ES-I3 (cell line): ENCODE results near the gene SEC16A.

Experiments used
- H3K36me3 ChIP-seq: 2 replicates; pipeline ENCODE4 v1.6.1; 2013; ENCODE audit warnings: mild to moderate bottlenecking, low read length, control low read depth, moderate library complexity; ENCODE audit not compliant: insufficient read depth
- H3K4me1 ChIP-seq: 2 replicates; pipeline ENCODE4 v1.6.1; 2013; ENCODE audit warnings: mild to moderate bottlenecking, control low read depth, low read length; ENCODE audit not compliant: insufficient read depth
- H3K9ac ChIP-seq: 2 replicates; pipeline ENCODE4 v1.6.1; 2013; ENCODE audit warnings: low read depth, mild to moderate bottlenecking, low read length, moderate library complexity
- H3K9me3 ChIP-seq: 2 replicates; pipeline ENCODE4 v1.6.1; 2013; ENCODE audit warnings: mild to moderate bottlenecking, low read length, moderate library complexity; ENCODE audit not compliant: control insufficient read depth, insufficient read depth

The SEC16A gene

GRCh38 chr9:136512651-136513071 is 29.8 kb upstream of the SEC16A start:
- Histone ChIP-seq H3K9me3 (no peaks in the 10 kb centered on the region), H3K9ac (no peak overlapping the region), H3K4me1 (no peaks in the 10 kb centered on the region), H3K36me3 (peaks cover 18% of the 10 kb centered on the region; the same call in 1 of the 2 replicates)

- Histone ChIP-seq H3K4me1 (no peaks in the 10 kb centered on the region), H3K9ac (no peak overlapping the region), H3K9me3 (no peaks in the 10 kb centered on the region), H3K36me3 (peaks cover 17% of the 10 kb centered on the region; the same call in 1 of the 2 replicates)
These were observed 29.1 kb upstream of the SEC16A start for GRCh38 chr9:136511670-136512592.

- H3K36me3 ChIP-seq = peaks cover 17% of the 10 kb centered on the region; the same call in 1 of the 2 replicates
These were observed 28.4 kb upstream of the SEC16A start for GRCh38 chr9:136511144-136511669.

GRCh38 chr9:136510561-136510960 is 27.7 kb upstream of the SEC16A start:
- H3K36me3 ChIP-seq = peaks cover 17% of the 10 kb centered on the region; the same call in 1 of the 2 replicates
- H3K9ac ChIP-seq = no peak overlapping the region
- no peaks in the 10 kb centered on the region for H3K4me1 ChIP-seq
- H3K9me3 ChIP-seq = no peaks in the 10 kb centered on the region

More at GRCh38 chr9:136511144-136511669, 28.4 kb upstream of the SEC16A start:
- Histone ChIP-seq H3K9ac (no peak overlapping the region), H3K4me1 (no peaks in the 10 kb centered on the region), H3K9me3 (no peaks in the 10 kb centered on the region)

- Histone ChIP-seq H3K9me3 (no peaks in the 10 kb centered on the region), H3K9ac (no peak overlapping the region), H3K4me1 (no peaks in the 10 kb centered on the region), H3K36me3 (peaks cover 25% of the 10 kb centered on the region)
These were observed 26.7 kb upstream of the SEC16A start for GRCh38 chr9:136509549-136509948.

GRCh38 chr9:136508729-136509500 is 26.1 kb upstream of the SEC16A start:
- H3K9me3 ChIP-seq = no peaks in the 10 kb centered on the region
- peaks cover 25% of the 10 kb centered on the region for H3K36me3 ChIP-seq
- H3K4me1 ChIP-seq = no peaks in the 10 kb centered on the region
- H3K9ac ChIP-seq = no peak overlapping the region

GRCh38 chr9:136507992-136508375 is 25.1 kb upstream of the SEC16A start:
- Histone ChIP-seq H3K9ac (no peak overlapping the region), H3K9me3 (no peaks in the 10 kb centered on the region), H3K36me3 (peaks cover 25% of the 10 kb centered on the region), H3K4me1 (no peaks in the 10 kb centered on the region)

GRCh38 chr9:136507221-136507991 is 24.6 kb upstream of the SEC16A start:
- H3K9ac ChIP-seq = no peak overlapping the region
- H3K4me1 ChIP-seq = no peaks in the 10 kb centered on the region
- H3K9me3 ChIP-seq = no peaks in the 10 kb centered on the region
- peaks cover 25% of the 10 kb centered on the region for H3K36me3 ChIP-seq

- peaks cover 25% of the 10 kb centered on the region for H3K36me3 ChIP-seq
These were observed 23.6 kb upstream of the SEC16A start for GRCh38 chr9:136506425-136506824.

GRCh38 chr9:136505406-136506403 is 22.9 kb upstream of the SEC16A start:
- Histone ChIP-seq H3K9me3 (no peaks in the 10 kb centered on the region), H3K36me3 (peaks cover 19% of the 10 kb centered on the region), H3K9ac (no peak overlapping the region), H3K4me1 (no peaks in the 10 kb centered on the region)

More at GRCh38 chr9:136506425-136506824, 23.6 kb upstream of the SEC16A start:
- Histone ChIP-seq H3K4me1 (no peaks in the 10 kb centered on the region), H3K9ac (no peak overlapping the region), H3K9me3 (no peaks in the 10 kb centered on the region)

GRCh38 chr9:136504512-136505348 is 21.9 kb upstream of the SEC16A start:
- Histone ChIP-seq H3K36me3 (peaks cover 19% of the 10 kb centered on the region), H3K4me1 (no peaks in the 10 kb centered on the region), H3K9ac (no peak overlapping the region), H3K9me3 (no peaks in the 10 kb centered on the region)

GRCh38 chr9:136502940-136503550 is 20.2 kb upstream of the SEC16A start:
- Histone ChIP-seq H3K4me1 (no peaks in the 10 kb centered on the region), H3K9ac (no peak overlapping the region), H3K9me3 (no peaks in the 10 kb centered on the region), H3K36me3 (peaks cover 19% of the 10 kb centered on the region)
